Germinal center (tissue), 1 donor: ENCODE results near the gene RAB20.
"Not testable (repeated sequence)": the region's sequence is repeated elsewhere in the genome, so short reads cannot be mapped to it uniquely, and the experiment has no call there.

ENCODE experiments used
- DNase-seq: peaks from one replicate; pipeline ENCODE4 v3.0.0; 2012; ENCODE audit warnings: mixed read lengths, low spot score

Gene RAB20

DNA sequence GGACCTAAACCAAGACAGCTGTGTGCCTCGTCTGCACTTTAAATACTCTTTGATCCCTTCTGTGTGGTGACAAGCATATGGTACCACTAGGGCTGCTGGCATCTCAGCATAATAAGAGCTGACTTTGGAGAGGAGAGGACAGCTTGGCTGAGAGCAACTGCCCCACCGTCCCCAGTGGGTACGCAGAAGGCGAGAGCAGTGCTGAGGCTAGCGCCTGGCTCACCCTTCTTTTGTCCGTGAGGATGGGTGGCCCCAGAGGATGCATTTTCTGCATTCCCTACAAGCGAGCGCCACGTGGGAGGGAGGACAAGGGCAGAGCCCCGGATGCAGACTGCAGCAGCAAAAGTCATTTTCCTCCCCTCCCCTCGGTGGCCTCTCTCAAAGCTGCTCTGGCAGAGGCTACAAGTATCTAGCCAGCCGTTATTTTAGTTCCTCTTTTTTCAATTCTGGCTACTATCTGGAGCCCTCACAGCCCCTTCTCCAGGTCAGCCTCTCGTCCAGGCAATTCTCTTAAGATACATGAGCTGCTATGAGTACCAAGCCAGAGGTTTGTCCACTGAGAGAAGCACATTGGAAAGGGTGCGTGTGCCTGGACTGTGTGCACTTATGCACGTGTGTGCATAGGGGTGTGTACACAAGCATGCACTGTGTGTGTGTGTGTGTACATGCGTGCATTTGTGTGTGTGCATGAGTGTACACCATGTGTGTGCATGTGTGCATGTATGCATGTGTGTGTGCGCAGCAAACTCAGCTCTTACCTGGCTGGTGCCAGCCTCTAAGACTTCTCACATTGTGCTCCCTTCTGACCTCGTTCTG is 51.3 kb downstream of the RAB20 start:
- no peak for DNase-seq

DNA sequence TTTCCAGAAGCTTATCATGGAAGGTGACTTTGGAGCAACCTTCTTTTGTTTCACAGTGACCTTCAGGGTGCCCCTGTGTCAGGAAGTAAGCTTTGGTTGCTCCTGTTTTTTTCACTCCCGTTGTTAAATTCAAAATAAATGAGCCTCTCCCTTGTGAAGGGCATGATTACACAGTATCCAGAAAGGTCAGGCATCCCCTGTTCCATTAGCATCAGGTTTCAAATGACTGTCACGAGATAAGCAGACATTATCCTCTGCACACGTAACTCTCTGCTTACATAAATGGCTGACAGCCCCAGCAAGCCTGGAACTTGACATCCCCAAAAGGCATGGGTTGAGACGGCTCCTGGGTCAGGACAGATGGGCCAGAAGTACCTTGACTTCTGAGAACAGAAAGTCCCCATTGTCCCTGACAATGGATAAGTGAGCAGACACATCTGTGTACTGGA is 52.0 kb downstream of the RAB20 start:
- no peak for DNase-seq

DNA sequence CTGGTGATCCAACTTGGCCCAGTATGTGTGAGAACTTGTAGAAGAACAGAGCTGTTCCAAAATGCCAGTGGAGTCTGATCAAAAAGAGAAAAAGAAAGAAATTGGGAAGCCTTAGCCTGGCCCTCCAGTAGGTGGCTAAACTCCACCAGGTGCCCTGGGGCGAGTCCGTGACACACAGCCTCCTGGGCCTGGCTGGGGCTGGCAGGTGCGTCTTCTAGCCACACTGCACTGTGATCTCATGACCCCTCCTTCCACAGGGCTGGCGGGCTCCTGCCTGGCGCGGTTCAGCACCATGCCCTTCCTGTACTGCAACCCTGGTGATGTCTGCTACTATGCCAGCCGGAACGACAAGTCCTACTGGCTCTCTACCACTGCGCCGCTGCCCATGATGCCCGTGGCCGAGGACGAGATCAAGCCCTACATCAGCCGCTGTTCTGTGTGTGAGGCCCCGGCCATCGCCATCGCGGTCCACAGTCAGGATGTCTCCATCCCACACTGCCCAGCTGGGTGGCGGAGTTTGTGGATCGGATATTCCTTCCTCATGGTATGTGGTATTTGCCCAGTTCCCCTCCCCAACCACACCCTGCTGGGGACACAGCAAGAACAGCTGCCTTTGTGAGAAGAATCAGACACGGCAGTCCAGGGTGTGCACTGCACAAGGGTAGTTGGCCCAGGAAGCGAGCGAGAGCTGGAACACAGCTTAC is 53.7 kb downstream of the RAB20 start:
- no peak for DNase-seq

DNA sequence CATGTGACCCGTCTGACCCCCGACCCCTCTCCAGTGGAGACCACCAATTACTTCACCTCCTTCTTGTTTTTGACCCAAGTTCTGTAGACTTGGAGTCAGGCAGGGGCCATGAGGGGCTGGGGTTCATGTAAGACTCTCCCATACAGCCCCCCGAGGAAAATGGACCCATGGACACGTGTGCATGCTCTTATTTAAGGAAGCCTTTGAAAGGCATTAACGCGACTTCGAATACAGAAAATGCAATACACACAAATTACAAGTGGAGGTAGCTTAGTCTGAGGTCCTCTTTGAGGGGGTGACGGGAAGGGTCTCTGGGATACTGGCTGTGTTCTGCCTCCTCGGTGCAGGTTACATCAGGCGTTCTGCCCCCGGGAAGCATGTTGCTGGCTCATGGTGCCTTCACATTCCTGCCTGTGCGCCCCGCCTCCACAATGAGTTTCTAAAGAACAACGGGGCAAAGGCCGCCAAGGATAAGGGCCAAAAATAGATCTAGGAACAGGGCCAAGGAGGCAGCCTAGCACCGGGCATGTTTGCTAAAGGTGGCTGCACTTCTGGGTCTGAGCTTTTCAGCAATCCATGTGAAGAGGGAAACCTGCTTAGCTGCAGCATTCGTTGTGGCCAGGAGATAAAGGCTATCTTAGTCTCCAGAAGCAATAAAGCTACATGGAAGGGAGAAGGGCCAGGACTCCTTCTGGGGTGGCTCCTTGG is 54.5 kb downstream of the RAB20 start:
- DNase-seq, result no peak

DNA sequence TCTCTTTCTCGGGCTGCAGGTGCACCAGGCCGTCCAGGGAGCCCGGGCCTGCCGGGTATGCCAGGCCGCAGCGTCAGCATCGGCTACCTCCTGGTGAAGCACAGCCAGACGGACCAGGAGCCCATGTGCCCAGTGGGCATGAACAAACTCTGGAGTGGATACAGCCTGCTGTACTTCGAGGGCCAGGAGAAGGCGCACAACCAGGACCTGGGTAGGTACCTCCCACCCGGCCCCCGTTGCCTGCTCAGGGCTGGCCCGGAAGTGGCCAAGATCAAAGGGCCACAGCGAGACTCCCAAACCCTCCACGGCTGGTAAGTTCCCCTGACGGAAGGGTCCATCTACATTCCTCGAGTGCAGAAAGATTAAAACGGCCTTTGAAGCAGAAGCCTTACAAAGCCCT is 55.1 kb downstream of the RAB20 start:
- DNase-seq, result no peak

DNA sequence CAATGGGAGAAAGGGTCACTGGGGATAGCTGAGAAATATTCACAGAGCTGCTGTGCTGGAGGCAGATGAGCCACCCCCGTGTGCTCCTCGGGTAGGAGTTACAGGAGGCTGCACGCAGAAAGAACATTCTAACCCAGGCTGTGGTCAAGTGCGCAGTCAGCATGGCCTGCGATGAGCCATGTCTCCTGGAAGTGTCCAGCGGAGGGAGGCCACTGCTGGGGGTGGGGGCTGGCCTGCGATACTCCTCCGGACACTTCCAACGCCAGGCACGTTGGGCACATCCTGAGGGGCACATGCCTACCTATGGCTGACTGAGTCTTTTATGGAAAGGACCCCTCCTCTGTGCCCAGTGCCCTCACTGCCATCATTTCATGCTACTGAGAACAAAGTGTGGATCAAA is 55.9 kb downstream of the RAB20 start:
- no peak for DNase-seq

DNA sequence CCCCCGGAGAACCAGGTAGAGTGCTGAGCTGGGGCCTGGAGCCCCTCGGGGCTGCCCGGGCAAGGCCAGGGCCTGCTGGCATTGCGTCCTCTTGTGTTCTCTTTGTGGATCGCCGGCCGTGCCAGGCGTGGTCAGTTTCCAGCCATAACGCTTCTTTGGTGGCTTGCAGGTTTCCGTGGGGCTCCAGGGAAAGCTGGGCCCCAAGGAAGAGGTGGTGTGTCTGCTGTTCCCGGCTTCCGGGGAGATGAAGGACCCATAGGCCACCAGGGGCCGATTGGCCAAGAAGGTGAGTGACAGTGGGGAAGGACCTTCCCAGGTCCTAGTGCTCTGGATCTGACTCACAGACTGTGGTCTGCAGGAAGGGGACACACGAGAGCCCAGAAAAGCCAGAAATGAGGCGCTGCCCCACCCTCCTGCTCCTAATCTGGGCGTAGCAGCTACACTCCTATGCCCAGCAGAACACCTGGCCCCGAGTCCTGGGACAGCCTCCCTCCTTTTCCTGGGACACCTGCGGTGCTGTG is 57.5 kb downstream of the RAB20 start:
- DNase-seq, result no peak

DNA sequence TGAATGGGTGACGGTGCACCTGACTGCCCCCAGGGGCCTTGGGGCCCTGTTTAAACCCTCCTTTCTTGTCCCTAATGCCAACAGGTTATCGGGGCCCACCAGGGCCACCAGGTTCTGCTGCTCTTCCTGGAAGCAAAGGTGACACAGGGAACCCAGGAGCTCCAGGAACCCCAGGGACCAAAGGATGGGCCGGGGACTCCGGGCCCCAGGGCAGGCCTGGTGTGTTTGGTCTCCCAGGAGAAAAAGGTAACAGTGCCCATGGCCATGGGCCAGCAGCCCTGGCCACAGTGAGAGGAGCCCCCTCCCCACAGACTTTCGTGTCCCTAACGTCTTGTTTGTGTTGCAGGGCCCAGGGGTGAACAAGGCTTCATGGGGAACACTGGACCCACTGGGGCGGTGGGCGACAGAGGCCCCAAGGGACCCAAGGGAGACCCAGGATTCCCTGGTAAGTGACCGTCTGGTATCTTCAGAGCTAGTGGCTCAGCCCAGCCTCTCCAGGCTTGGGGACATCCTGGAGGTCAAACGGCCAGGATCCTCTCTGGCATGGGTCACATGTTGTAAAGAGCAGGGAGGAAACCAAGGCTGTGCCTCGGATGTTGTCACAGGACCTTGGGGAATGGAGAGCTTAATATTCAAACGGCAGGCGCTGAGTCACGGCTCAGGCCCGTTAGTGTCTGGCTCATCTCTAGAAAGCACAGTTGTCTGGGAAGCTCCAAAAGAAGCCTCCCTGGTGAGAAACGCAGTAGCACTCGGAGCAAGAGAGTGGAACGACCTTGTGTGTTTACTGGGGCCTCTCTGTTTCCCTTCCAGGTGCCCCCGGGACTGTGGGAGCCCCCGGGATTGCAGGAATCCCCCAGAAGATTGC is 58.3 kb downstream of the RAB20 start:
- DNase-seq, result no peak

DNA sequence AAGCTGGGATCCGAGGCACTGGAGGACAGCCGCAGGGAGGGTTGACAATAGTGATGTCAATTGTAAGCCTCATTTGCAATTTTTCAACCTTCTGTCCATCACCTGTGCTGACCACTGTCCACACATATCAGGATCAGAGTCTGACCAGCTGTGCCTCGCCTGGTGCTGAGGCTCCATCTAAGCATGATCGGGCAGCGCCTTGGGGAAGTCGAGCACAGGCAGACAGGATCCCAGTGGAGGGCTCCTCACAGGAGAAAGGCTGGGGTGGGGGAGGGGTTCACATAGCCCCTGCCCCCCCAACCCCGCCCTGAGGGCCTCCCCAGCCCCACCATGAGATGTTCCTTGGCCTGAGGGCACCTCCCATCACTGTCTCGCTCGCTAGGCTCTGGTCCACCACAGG is 60.3 kb downstream of the RAB20 start:
- DNase-seq, result no peak

DNA sequence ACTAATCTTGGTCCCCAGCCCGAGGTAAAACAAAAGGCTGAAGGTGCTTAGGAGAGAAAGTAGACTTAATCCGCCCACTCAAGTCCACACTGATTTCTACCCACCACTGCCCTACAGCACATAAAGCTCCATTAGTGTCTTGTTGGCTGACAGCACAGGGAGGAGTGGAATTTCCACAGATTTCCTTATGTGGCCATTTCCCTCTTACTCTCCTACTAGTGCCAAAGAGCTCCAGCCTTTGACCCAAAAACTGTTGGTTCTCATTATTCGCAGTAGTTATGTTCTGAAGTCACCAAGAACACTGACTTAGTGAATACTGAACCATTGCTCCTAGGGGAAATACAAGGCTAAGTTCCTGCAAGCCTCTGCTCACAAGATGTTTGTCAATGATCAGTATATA is 61.2 kb downstream of the RAB20 start:
- DNase-seq, result no peak

DNA sequence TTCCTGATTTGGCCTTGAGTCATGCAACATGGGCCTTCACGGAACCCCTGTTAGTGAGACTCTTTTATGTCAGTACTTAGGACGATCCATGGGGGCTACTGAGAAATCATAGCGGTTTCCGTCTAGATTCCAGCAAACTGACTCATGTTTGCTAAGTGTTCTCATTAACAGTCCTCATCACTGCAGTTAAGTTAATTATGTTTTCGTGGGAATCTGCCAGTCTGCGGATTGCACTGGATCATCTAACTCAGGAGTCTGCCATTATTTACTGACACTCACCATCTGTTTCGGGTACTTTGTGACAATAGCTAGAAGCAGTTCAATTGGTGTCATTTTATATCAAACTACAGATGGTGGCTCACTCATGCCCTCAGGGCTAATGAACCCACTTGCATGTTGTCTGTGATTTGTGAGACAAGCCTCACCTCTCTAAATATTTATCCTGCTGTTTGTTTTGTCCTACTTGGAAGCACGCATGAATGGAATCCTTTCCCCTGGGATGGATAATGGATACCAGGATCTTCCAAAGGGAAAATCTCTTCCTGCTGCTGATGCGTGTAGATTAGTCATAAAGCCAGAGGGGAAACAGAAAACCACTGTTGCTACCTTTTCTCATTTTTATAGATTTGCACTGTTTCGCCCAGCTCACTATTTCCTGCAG is 61.8 kb downstream of the RAB20 start:
- DNase-seq, result no peak

DNA sequence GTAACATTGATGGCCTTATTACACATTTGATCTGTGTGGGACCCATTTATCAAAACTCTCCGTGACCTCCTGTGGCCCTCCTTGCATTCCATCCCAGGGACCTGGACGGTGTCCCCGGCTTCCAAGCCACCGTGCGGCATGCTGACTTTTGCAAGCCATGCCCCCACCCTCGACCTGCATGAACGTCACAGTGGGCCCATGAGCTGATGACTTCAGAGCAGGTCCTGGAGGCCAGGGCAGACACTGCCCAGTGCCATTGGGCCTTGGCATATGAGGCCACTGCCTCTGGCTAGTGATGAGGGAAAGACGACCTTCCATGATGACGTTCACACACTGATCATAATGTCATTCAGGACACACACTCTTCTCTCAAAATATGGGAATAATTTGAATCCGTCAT is 62.8 kb downstream of the RAB20 start:
- no peak for DNase-seq

DNA sequence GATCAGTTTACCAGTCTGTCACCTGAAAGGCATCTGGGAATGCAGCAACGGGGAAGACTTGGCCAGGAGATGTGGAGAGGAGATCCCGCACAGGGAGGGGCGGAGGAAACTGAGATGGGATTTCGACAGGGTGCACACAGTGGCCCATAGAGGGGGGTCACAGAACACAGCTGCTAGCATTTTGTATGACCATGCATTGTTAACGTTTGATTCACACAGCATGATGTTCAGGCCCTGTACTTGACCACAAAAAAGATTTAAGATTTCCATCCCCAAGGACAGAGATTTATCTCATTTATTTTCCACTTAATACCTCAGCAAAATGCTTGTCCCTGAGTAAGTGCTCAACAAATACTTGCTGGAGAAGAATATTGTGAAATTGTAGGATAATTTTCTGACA is 63.2 kb downstream of the RAB20 start:
- no peak for DNase-seq

DNA sequence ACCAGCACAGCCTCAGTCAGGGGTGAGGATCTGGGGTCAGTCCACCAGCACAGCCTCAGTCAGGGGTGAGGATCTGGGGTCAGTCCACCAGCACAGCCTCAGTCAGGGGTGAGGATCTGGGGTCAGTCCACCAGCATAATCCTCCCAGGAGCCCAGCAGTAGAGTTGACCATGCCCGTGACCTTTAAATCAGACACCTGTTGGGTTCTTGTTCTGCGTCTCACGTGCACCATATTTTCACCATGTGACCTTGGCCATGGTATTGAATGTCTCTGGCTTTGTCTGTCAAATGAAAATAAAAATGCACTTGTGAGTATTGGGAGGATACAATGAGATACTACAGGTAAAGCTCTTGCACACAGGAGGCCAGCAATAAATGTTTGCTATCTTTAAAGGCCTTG is 63.6 kb downstream of the RAB20 start:
- DNase-seq, result not testable (repeated sequence)

DNA sequence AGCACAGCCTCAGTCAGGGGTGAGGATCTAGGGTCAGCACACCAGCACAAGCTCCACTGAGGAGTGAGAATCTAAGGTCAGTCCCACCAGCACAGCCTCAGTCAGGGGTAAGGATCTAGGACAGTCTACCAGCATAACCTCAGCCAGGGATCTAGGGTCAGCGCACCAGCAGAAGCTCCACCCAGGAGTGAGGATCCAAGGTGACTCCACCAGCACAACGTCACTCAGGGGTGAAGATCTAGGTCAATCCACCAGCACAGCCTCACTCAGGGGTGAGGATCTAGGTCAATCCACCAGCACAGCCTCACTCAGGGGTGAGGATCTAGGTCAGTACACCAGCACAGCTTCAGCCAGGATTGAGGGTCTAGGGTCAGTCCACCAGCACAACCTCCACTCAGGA is 64.5 kb downstream of the RAB20 start:
- no peak for DNase-seq

DNA sequence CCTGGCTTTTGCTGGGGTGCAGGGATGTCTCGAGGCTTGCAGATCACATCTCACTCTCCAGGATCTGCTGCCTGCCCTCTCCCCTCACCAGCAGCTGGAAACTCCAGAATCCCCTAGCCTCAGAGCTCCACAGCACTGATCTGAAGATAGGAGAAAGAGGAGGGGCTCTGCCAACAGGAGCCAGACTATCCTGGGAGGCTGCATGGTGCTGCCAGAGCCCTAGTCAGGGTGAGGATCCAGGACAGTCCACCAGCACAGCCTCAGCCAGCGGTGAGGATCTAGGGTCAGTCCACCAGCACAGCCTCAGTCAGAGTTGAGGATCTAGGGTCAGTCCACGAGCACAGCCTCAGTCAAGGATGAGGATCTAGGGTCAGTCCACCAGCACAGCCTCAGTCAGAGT is 65.2 kb downstream of the RAB20 start:
- no peak for DNase-seq

DNA sequence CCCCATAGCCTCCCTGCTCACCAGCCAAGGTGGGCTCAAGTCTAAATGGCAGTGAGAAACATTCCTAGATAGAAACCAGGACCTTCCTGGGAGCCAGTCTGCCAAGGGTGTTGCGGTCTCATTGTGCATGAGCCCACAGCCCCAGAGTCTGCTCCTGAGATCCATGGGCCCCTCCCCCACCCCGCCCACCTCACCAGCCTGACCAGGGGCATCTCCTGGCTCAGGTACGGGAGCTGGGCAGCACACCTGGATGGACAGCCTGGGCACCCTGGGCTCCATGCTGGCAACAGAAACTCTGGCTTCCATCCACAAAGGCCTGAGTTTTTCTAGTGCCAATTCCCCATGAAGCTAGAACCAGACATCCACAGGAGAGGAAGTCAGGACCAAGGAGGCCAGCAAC is 65.6 kb downstream of the RAB20 start:
- DNase-seq, result no peak

DNA sequence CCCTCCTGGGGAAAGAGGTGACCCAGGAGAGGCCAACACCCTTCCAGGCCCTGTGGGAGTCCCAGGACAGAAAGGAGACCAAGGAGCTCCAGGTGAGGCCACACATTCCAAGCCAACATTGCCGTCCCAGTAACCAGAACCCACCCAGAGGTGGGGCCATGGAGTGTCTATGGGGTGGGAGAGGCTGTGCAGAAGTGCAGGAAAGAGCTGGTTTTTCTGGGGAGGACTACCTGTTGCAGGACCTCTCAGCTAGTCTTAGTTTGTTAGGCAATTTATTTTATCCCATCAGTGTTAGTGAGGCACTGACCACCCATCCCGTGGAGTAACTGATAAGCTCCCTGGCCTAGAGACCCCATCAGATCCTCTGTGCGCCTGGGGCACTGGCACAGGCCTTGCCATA is 66.1 kb downstream of the RAB20 start:
- DNase-seq, result no peak

DNA sequence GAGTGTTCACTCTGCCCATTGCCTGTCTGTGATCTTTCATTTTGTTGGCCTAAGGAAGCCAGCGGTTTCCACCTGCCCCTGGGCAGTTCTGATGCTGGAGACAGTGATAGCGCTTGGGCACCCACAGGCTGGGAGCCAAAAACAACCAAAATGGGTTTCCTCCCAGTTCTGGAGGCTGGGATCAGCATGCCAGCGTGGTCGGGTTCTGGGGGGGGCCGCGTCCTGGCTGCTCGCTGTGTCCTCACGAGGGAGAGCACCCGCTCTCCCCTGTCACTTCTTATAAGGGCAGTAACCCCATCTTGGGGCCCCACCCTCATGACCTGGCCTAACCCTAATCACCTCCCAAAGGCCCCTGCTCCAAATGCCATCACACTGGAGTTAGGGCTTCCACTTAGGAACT is 67.9 kb downstream of the RAB20 start:
- DNase-seq, result no peak

DNA sequence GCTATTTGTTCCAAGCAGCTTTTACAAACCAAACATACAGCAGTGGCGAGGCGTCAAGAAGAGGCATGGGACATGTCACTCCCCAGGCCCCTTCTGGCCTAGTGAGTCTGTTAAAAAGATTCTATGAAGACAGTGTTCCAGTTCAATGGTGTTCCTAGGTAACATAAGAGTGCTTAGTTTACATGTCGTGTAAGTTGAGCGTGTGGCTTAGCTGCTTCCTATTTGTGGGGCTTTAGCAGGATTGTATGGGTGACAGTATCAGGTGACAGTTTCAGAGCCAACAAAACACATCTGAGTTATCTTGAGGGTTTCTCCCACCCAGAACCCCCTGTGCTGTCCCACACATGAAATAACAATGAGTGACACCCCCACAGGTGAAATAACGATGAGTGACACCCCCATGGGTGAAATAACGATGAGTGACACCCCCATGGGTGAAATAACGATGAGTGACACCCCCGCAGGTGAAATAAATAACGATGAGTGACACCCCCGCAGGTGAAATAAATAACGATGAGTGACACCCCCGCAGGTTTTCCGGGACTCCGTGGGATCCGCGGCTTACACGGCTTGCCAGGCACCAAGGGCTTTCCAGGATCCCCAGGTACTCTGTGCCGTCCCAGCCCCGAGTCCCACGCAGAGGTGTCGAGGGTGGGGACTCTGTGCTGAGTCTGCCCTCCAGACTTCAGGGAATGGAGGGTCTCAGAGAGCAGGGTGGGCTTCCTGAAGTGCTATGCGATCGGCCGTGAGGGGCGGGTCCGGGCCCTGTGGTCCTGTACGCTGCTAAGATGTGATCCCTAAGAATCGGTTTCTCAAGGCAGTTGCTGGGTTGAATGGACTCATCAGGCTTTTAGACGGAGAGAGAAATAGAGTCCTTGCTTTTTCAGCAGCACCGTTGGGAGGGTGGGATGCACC is 68.6 kb downstream of the RAB20 start:
- no peak for DNase-seq
